ENCODE results near the gene P2RY6.

DNA sequence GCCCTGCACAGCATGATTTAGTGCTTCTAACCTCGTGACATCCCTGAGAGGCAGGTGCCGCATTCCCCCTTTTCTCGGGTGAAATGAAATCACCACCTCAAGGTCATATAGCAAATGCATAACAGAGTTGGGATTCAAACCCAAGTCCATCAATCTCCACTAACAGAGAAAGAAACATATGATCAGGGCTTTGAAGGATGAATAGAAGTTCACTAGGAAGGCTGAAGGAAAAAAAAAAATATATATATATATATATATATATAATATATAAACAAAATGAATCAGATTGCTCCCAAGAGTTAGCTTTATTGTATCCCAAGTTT lies 23.8 kb downstream of the P2RY6 start:
- TF ChIP-seq TAF1 (IDR thresholded peaks at IDR 0.05; ENCODE audit: low read depth, low read length), result no peak
- TF ChIP-seq SPI1 (IDR thresholded peaks at IDR 0.05; ENCODE audit: low read depth, low read length), result no peak
- TF ChIP-seq POLR2A (IDR thresholded peaks at IDR 0.05; ENCODE audit: low read depth, low read length), result no peak
- no peak for TF ChIP-seq POLR2AphosphoS5 (IDR thresholded peaks at IDR 0.05; ENCODE audit: low read depth, low read length)
- TF ChIP-seq PAX5 (IDR thresholded peaks at IDR 0.05; ENCODE audit: insufficient read depth, low read length, severe bottlenecking), result no peak
- TF ChIP-seq POU2F2 (IDR thresholded peaks at IDR 0.05; ENCODE audit: low read depth, low read length), result no peak
